ENCODE data around the gene OR4F15. TPM values are rescaled to one million over a fixed set of nuclear protein-coding genes. Genes with fewer than 3 reads are reported as not detected.

Gene OR4F15
- total and polyA plus RNA-seq, 2 of the 8 experiments (the other 6 are each of a cell fraction or from before 2014, with no cell fraction given): not detected

- TF ChIP-seq CHD7 (IDR thresholded peaks at IDR 0.05; ENCODE audit: insufficient replicate concordance, low read length) (no peak), CBX8 (IDR thresholded peaks at IDR 0.05; ENCODE audit: borderline replicate concordance, low read depth, low read length) (no peak), RAD21 (IDR thresholded peaks at IDR 0.05 in 1 of 2, conservative IDR thresholded peaks at IDR 0.05 in 1 of 2; ENCODE audit: low read depth in 2 of 2, low read length in 2 of 2) (no peak), CHD2 (IDR thresholded peaks at IDR 0.05; ENCODE audit: low read length) (no peak), TAF1 (IDR thresholded peaks at IDR 0.05; ENCODE audit: low read depth, low read length) (no peak)
These were observed 30.1 kb upstream of the OR4F15 start (continued) for GRCh38 chr15:101781928-101782327.
